Heart left ventricle (tissue), 13 donors: Measurements from ENCODE around the gene ENTHD1.

Experiments
- POLR2A ChIP-seq, 2 donors: fragments of 450-650 bp; IDR thresholded peaks; one replicate each; pipeline ENCODE4 v1.6.1; 2017; ENCODE audit warnings: antibody characterized with exemption in 2 of 2, mild to moderate bottlenecking in 2 of 2, moderate library complexity in 2 of 2
- TF ChIP-seq, protein P1 (sequence below), 12 donors: fragments of 200-600 bp; sonication (generic) in 4 of 12; IDR thresholded peaks; one replicate each; pipeline versions ENCODE4 v1.5.0 to v1.8.0; 2018 to 2022; ENCODE audit warnings: antibody characterized with exemption in 12 of 12, mild to moderate bottlenecking in 5 of 12
- donor health status: ischemic (EF 13 %, LVEDD 7.1; RV severe dilation, severe dysfunction).
- donor health status: DM: no; HTN: yes; CAD: no.
- donor health status: DM: no; HTN: no; CAD: no.
- donor health status: ischemic (EF 25% LVEDD 6.9; RV normal size, moderate dysfunction).
- donor health status: ischemic (EF 25% LVEDD 5.7; RV mildly dilated, moderate dysfunction).
- donor health status: ischemic (EF 35%, LVEDD 5.7; RV mildly dilated, moderate dysfunction).
- donor health status: nonischemic (EF 11% LVEDD 7.7; RV severe dilation, severe dysfunction).
- donor health status: DM: yes; HTN: yes; CAD: no.
- donor health status: PGD.
- donor health status: ischemic (EF 29% LVEDD 5.4; RV normal size, mild dysfunction).
- donor health status: nonischemic (EF 23%, LVEDD 6.1; RV moderate dilation, normal function).

DNA sequence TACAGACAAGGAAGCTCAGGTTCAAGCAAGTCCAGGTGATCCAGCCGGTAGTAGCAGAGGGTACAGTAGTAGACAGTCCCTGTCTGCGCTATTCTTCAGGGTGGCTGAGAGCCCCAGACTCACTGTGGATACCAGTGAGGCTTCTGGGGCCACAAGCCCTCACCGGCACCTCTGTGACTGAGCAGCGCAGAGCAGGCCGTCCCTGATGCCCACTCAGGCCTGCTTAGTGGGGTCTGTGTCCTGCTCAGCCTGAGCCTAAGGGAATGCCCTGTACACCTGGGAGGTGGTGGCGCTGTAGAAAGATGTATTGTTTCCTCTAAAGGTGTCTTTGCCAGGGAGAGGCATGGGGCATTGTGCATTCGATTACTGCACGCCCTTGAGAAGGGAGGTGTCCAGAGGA lies 179.2 kb downstream of the ENTHD1 start:
- TF ChIP-seq, protein P1, sequence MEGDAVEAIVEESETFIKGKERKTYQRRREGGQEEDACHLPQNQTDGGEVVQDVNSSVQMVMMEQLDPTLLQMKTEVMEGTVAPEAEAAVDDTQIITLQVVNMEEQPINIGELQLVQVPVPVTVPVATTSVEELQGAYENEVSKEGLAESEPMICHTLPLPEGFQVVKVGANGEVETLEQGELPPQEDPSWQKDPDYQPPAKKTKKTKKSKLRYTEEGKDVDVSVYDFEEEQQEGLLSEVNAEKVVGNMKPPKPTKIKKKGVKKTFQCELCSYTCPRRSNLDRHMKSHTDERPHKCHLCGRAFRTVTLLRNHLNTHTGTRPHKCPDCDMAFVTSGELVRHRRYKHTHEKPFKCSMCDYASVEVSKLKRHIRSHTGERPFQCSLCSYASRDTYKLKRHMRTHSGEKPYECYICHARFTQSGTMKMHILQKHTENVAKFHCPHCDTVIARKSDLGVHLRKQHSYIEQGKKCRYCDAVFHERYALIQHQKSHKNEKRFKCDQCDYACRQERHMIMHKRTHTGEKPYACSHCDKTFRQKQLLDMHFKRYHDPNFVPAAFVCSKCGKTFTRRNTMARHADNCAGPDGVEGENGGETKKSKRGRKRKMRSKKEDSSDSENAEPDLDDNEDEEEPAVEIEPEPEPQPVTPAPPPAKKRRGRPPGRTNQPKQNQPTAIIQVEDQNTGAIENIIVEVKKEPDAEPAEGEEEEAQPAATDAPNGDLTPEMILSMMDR (IDR thresholded peaks at IDR 0.05): no peak
- TF ChIP-seq POLR2A (IDR thresholded peaks at IDR 0.05): no peak
